OCI-LY3 (cell line): Measurements from ENCODE around the gene ZFAND2A.
"Not testable (repeated sequence)": the region's sequence is repeated elsewhere in the genome, so short reads cannot be mapped to it uniquely, and the experiment has no call there.

ENCODE experiments used
- H2AFZ ChIP-seq: fragments of 200-600, 300-600 bp; shearing (Covaris generic); 2 replicates; pipeline ENCODE4 v1.6.0; 2014; ENCODE audit warnings: antibody characterized with exemption, low read depth, low read length
- H3K27ac ChIP-seq: fragments of 200-600, 300-600 bp; sonication (generic); 2 replicates; pipeline ENCODE4 v1.5.1; 2014; ENCODE audit warnings: mild to moderate bottlenecking, low read length, moderate library complexity, mixed read lengths
- H3K27me3 ChIP-seq: fragments of 200-600, 300-600 bp; sonication (generic); 2 replicates; pipeline ENCODE4 v1.6.1; 2014; ENCODE audit warnings: low read depth, low read length, mixed read lengths
- H3K36me3 ChIP-seq: fragments of 200-600, 300-600 bp; sonication (generic); replicated peaks from 2 replicates; pipeline ENCODE3; 2014; ENCODE audit warnings: low read depth, low read length, mixed read lengths
- H3K4me1 ChIP-seq: fragments of 300-600, 200-600 bp; sonication (generic); 2 replicates; pipeline ENCODE4 v1.6.1; 2014; ENCODE audit warnings: low read length, mixed read lengths
- H3K4me2 ChIP-seq: fragments of 200-600, 300-600 bp; sonication (generic); 2 replicates; pipeline ENCODE4 v1.6.1; 2014; ENCODE audit warnings: low read length, mixed read lengths
- H3K4me3 ChIP-seq: fragments of 300-600, 200-600 bp; sonication (generic); 2 replicates; pipeline ENCODE4 v1.5.1; 2014; ENCODE audit warnings: antibody characterized with exemption, mild to moderate bottlenecking, low read length, moderate library complexity
- H3K79me2 ChIP-seq: fragments of 300-600, 200-600 bp; shearing (Covaris generic); 2 replicates; pipeline ENCODE4 v1.6.1; 2014; ENCODE audit warnings: mild to moderate bottlenecking, low read length, mixed read lengths
- H3K9ac ChIP-seq: fragments of 300-600, 200-600 bp; shearing (Covaris generic); 2 replicates; pipeline ENCODE4 v1.6.0; 2014; ENCODE audit warnings: mild to moderate bottlenecking, low read length, moderate library complexity
- H3K9me3 ChIP-seq: fragments of 200-600, 300-600 bp; shearing (Covaris generic); 2 replicates; pipeline ENCODE4 v1.6.1; 2014; ENCODE audit warnings: low read length, mixed read lengths; ENCODE audit not compliant: insufficient read depth
- H4K20me1 ChIP-seq: fragments of 200-600, 300-600 bp; sonication (generic); 2 replicates; pipeline ENCODE4 v1.6.1; 2016; ENCODE audit warnings: low read length, mixed read lengths; ENCODE audit not compliant: insufficient read depth
- CTCF ChIP-seq: fragments of 200-600, 300-600 bp; sonication (generic); IDR thresholded peaks from 2 replicates; pipeline ENCODE4 v1.5.1; 2014; ENCODE audit warnings: antibody characterized with exemption, low read length, low read depth
- EZH2phosphoT487 ChIP-seq: fragments of 200-600 bp; shearing (Covaris generic); IDR thresholded peaks from 2 replicates; pipeline ENCODE4 v1.6.1; 2018; ENCODE audit warnings: antibody characterized with exemption, mixed run types, low read depth

The ZFAND2A gene

GRCh38 chr7:1158203-1159126 is 1.5 kb downstream of the ZFAND2A start:
- H3K27ac ChIP-seq = no peak overlapping the region

GRCh38 chr7:1156782-1157535 is 3.0 kb downstream of the ZFAND2A start:
- Histone ChIP-seq H3K9me3 (no peaks in the 10 kb centered on the region), H3K4me3 (no peak overlapping the region), H2AFZ (no peak overlapping the region), H3K79me2 (peaks cover 35% of the 10 kb centered on the region), H3K27ac (no peak overlapping the region), H4K20me1 (no peaks in the 10 kb centered on the region), H3K9ac (no peak overlapping the region), H3K36me3 (no peaks in the 10 kb centered on the region), H3K27me3 (no peaks in the 10 kb centered on the region), H3K4me2 (no peak overlapping the region), H3K4me1 (peaks cover 6% of the 10 kb centered on the region; the same call in 1 of the 2 replicates)
- TF ChIP-seq CTCF = no peak
- TF ChIP-seq EZH2phosphoT487 = no peak

More at GRCh38 chr7:1158203-1159126, 1.5 kb downstream of the ZFAND2A start:
- H3K36me3 ChIP-seq = no peaks in the 10 kb centered on the region
- H3K9me3 ChIP-seq = no peaks in the 10 kb centered on the region
- peak overlapping the region; percentile 87 for H3K4me2 ChIP-seq
- no peaks in the 10 kb centered on the region for H4K20me1 ChIP-seq
- H3K4me3 ChIP-seq = peak overlapping the region; percentile 81
- no peak overlapping the region for H2AFZ ChIP-seq
- H3K79me2 ChIP-seq = peaks cover 35% of the 10 kb centered on the region
- peak overlapping the region; percentile 55; the same call in 1 of the 2 replicates for H3K9ac ChIP-seq
- no peaks in the 10 kb centered on the region for H3K27me3 ChIP-seq
- peaks cover 6% of the 10 kb centered on the region; the same call in 1 of the 2 replicates for H3K4me1 ChIP-seq
- TF ChIP-seq CTCF (no peak), EZH2phosphoT487 (no peak)

- H2AFZ ChIP-seq, H3K9me3 ChIP-seq, H3K4me2 ChIP-seq, H3K4me3 ChIP-seq, H3K27ac ChIP-seq, H3K4me1 ChIP-seq, H3K9ac ChIP-seq, H3K36me3 ChIP-seq, H3K27me3 ChIP-seq, H4K20me1 ChIP-seq: not testable (repeated sequence)
- peaks cover 31% of the 10 kb centered on the region for H3K79me2 ChIP-seq
These were observed 3.9 kb downstream of the ZFAND2A start for GRCh38 chr7:1155818-1156781.

- Histone ChIP-seq H3K9ac (no peak overlapping the region), H3K4me1 (peaks cover 6% of the 10 kb centered on the region; the same call in 1 of the 2 replicates), H3K4me2 (no peak overlapping the region), H3K36me3 (no peaks in the 10 kb centered on the region), H3K4me3 (no peak overlapping the region), H3K79me2 (peaks cover 16% of the 10 kb centered on the region), H3K27me3 (no peaks in the 10 kb centered on the region), H3K27ac (no peak overlapping the region), H3K9me3 (no peaks in the 10 kb centered on the region), H4K20me1 (no peaks in the 10 kb centered on the region), H2AFZ (no peak overlapping the region)
- TF ChIP-seq EZH2phosphoT487 = no peak
These were observed 5.7 kb downstream of the ZFAND2A start for GRCh38 chr7:1154172-1154739.
